Calu3 (cell line): ENCODE data around the gene TFAP2D. TPM values are rescaled to one million over a fixed set of nuclear protein-coding genes. Genes with fewer than 3 reads are reported as not detected.

ENCODE experiments used
- BruUV-seq: library from RNA; stranded (reverse); fragments of 400-500 nt; replicated peaks from 2 replicates; lab custom pipeline; 2021; lab: Mats Ljungman, UMichigan
- CTCF ChIA-PET: fragments of 300-600 bp; sonication (Branson Sonifier 250); formaldehyde crosslinking; loops from one replicate; lab custom pipeline; 2022; ENCODE audit warnings: antibody characterized with exemption; lab: Charles Lee
- DNase-seq: peaks from one replicate; pipeline ENCODE4 v3.0.0; 2022
- H3K27ac Mint-ChIP-seq: one replicate; pipeline ENCODE4 v1.8.0; 2022; ENCODE audit warnings: mixed read lengths; ENCODE audit not compliant: unreplicated experiment
- H3K27me3 Mint-ChIP-seq: one replicate; pipeline ENCODE4 v1.8.0; 2022; ENCODE audit warnings: mixed read lengths; ENCODE audit not compliant: unreplicated experiment
- H3K36me3 Mint-ChIP-seq: one replicate; pipeline ENCODE4 v1.8.0; 2022; ENCODE audit warnings: mild to moderate bottlenecking, moderate library complexity, mixed read lengths; ENCODE audit not compliant: insufficient read depth, unreplicated experiment
- H3K4me1 Mint-ChIP-seq: one replicate; pipeline ENCODE4 v1.8.0; 2022; ENCODE audit warnings: mild to moderate bottlenecking, low read depth, mixed read lengths; ENCODE audit not compliant: unreplicated experiment
- H3K4me3 Mint-ChIP-seq: one replicate; pipeline ENCODE4 v1.8.0; 2022; ENCODE audit warnings: mild to moderate bottlenecking, low read depth, moderate library complexity, mixed read lengths; ENCODE audit not compliant: unreplicated experiment
- H3K9me3 Mint-ChIP-seq: one replicate; pipeline ENCODE4 v1.8.0; 2022; ENCODE audit warnings: low read depth, mixed read lengths; ENCODE audit not compliant: unreplicated experiment
- intact Hi-C: fragments of 100-400 bp; cut with micrococcal nuclease; formaldehyde crosslinking; loops from one replicate; pipeline ENCODE4 v1.10.0; 2022; ENCODE audit not compliant: unreplicated experiment
- total RNA-seq: library from RNA; stranded (reverse); gene quantifications from 2 replicates; pipeline ENCODE4 v1.2.3, GENCODE V29; 2022
- TF ChIP-seq, protein P1 (sequence below): fragments of 200-600 bp; IDR thresholded peaks from one replicate; pipeline ENCODE4 v1.8.0; 2022; ENCODE audit warnings: antibody characterized with exemption; ENCODE audit not compliant: unreplicated experiment

Gene TFAP2D
- total RNA-seq, 1 experiment from 2014 or later = not detected

DNA sequence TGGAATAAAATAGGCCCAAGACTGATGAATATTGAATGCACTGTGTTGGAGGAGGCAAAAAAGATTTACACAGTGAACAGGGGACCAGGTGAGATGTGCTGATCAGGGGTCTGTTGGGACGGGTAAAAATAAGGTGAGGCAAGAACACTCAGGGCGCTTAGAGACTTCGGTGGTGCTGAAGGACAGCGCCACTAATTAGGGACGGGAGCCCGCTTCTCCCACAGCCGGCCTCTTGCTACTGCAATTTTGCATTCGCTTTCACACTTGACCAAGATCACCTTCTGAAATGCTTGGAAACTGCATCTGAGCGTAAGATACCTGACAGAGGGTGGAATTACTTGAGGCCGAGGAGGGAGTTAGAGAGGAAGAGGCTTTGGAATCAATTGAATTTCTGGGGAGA, 7.3 kb downstream of the TFAP2D start:
- BruUV-seq = no TSS peak
- Mint-ChIP-seq H3K4me1 (no peaks in the 10 kb centered on the region), H3K9me3 (peaks cover 5% of the 10 kb centered on the region), H3K27ac (no peak overlapping the region), H3K36me3 (no peaks in the 10 kb centered on the region), H3K27me3 (peaks cover 58% of the 10 kb centered on the region), H3K4me3 (no peak overlapping the region)
- DNase-seq = no peak
- TF ChIP-seq, protein P1, sequence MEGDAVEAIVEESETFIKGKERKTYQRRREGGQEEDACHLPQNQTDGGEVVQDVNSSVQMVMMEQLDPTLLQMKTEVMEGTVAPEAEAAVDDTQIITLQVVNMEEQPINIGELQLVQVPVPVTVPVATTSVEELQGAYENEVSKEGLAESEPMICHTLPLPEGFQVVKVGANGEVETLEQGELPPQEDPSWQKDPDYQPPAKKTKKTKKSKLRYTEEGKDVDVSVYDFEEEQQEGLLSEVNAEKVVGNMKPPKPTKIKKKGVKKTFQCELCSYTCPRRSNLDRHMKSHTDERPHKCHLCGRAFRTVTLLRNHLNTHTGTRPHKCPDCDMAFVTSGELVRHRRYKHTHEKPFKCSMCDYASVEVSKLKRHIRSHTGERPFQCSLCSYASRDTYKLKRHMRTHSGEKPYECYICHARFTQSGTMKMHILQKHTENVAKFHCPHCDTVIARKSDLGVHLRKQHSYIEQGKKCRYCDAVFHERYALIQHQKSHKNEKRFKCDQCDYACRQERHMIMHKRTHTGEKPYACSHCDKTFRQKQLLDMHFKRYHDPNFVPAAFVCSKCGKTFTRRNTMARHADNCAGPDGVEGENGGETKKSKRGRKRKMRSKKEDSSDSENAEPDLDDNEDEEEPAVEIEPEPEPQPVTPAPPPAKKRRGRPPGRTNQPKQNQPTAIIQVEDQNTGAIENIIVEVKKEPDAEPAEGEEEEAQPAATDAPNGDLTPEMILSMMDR = no peak
- intact Hi-C loops = no loop called here
- CTCF ChIA-PET = no interaction called here

DNA sequence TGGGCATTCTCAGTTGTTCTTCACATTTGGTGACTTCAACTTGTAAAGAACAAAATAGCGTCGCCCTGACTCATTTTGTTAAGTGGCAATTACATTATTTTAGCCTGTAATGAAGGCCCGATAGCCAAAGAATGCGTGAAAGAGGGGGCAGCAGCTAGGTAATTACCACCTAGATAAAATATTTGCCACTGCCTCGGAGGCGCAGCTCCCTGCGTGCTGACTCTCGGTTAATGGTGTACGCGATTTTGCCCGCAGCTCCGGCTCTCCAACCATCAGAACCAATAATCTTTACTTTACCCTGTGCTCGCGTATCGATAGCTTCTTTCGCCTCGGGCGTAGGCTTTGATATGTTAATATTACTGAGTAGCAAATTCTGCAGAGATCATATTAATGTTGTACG, 8.7 kb downstream of the TFAP2D start:
- Mint-ChIP-seq H3K9me3 (peaks cover 5% of the 10 kb centered on the region), H3K4me3 (no peak overlapping the region), H3K27ac (no peak overlapping the region), H3K4me1 (no peaks in the 10 kb centered on the region), H3K27me3 (peaks cover 54% of the 10 kb centered on the region), H3K36me3 (no peaks in the 10 kb centered on the region)
- TF ChIP-seq, protein P1 = no peak
- intact Hi-C loops = no loop called here
- CTCF ChIA-PET = no interaction called here
- DNase-seq = no peak
- no TSS peak for BruUV-seq

DNA sequence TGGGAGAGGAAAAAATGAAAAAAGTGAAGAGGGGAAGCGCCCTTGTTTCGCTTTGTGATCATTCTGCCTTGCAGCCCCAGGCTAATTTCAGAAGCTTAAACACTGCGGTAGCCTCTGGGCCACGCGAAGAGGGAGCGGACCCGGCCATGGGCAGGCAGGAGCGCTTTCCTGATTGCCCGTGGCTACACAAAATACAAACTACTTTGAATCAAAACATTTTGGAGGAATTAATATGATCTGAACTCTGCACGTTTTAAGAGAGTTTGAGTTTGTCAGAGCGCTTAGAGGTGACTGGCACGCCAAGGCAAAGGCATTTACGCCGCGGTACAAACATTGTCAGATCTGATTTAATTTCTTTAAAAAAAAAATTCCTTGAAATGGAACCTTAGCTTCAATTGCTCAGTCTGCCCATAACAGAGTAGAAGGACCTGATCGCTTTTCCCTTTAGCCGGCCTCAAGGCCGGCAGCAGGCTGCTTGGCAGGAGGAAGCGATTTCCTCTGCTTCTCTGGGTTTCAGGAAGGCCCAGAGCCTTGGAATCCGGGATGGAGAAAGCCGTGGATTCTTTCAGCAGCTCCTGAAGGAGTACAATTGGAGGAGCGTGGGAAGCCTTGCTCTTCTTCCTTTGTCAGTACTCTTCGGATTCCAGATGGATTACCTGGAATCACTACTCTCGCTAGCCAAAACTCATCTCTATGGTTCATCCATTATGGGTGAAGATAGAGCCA, 9.7 kb downstream of the TFAP2D start:
- no peaks in the 10 kb centered on the region for H3K36me3 Mint-ChIP-seq
- CTCF ChIA-PET = no interaction called here
- no peak overlapping the region for H3K4me3 Mint-ChIP-seq
- no peak for DNase-seq
- intact Hi-C loops = no loop called here
- H3K27me3 Mint-ChIP-seq = peaks cover 47% of the 10 kb centered on the region
- no peak overlapping the region for H3K27ac Mint-ChIP-seq
- TF ChIP-seq, protein P1 = no peak
- no TSS peak for BruUV-seq
- peaks cover 5% of the 10 kb centered on the region for H3K9me3 Mint-ChIP-seq
- H3K4me1 Mint-ChIP-seq = no peaks in the 10 kb centered on the region

DNA sequence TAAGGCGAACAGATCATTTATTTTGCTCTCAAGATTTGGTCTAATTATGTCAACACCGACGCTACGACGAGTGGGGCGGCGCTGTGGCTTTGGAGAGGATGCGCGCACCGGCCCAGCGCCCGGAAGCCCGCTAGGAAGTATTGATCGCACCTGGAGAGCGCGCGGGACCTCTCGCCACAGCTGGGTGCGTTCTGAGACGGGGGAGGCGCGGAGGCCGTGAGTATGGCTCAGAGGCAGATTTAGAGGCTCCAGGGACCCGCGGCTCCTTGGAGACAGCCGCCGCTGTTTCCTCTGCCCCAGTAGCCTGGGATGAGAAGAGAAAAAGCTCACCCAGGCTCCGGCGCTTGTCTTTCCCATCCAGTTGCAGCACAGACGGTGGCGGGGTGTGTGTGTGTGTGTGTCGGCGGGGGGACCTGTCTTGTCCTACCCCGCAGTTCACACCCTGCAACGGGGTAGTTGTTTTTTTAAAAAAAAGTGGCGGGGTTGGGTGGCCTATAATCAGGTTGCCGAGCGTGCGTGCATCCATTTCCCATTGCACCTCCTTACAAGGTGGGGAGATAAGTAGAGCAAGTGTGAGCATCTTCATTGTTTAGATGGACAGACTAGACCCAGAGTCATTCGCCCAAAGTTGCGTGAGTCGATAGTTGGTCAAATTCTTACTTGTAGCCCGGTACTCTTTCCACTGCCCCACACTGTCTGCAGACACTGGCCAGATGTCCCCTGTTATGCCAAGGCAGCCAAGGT, 11.2 kb downstream of the TFAP2D start:
- no peak for DNase-seq
- TF ChIP-seq, protein P1 = no peak
- Mint-ChIP-seq H3K27me3 (peaks cover 32% of the 10 kb centered on the region), H3K4me3 (no peak overlapping the region), H3K36me3 (no peaks in the 10 kb centered on the region), H3K27ac (no peak overlapping the region), H3K9me3 (peaks cover 3% of the 10 kb centered on the region), H3K4me1 (no peaks in the 10 kb centered on the region)
- CTCF ChIA-PET = no interaction called here
- intact Hi-C loops = no loop called here
- BruUV-seq = no TSS peak
